GM19372 (cell line): ENCODE measurements around the gene SPSB1.

ENCODE experiments used
- ATAC-seq: cut with Tn5 transposase; IDR thresholded peaks from one replicate; pipeline ENCODE4 v1.9.1; 2021; ENCODE audit warnings: mild to moderate bottlenecking, low read depth, moderate library complexity; ENCODE audit not compliant: unreplicated experiment

Gene SPSB1

DNA sequence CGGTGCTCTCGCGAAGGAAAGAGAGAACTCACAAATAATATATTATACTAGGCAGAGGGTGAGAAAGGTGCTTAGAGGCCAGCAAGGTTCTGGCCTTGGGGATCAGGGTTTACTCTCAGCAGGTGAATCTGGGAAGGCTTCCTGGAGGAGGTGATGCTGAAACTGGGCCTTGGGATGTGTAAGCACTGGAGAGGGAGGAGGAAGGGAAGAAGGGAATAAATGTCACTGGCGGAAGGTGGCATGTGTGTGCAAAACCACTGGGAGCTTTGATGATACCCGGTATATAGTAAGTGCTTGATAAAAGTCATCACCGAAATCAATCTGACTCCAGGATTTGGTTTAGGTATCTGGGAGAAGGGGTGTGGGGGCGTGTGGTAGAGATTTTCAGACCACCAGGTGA lies 24.4 kb downstream of the SPSB1 start:
- ATAC-seq = no peak

DNA sequence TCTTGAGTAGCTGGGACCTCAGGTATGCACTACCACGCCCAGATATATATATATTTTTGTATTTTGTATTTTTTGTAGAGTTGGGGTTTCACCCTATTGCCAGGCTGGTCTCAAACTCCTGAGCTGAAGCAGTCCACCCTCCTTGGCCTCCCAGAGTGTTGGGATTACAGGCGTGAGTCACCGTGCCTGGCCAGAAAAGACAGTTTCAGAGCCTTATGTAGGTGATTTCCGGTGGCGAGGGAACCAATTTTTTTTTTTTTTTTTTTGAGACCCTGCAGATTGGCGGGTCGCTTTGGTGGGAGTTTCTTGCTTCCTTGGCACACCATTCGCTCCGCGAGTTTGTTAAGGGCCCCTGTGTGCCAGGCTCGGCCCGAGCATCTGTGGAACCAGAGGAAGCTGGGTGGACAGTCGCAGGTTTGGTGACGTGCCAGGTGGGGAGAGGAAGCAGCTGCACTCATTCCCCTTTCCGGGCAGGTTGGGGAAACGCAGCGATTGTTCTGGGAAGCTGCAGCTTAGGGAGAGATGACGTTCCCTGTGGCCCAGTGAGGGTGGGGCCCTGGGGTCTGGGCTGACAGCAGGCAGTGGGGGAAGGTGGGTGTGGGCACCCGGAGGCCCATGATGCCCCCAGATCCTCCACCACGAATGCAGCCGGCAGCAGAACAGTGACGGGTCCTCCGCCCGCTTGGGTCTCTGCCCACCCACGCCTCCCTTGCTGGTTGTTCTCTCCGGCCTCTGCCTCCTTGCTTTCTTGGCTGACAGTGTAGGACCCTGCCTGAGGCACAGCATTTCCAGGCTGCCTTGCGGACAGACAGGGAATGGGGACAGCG lies 25.1 kb downstream of the SPSB1 start:
- ATAC-seq = no peak

DNA sequence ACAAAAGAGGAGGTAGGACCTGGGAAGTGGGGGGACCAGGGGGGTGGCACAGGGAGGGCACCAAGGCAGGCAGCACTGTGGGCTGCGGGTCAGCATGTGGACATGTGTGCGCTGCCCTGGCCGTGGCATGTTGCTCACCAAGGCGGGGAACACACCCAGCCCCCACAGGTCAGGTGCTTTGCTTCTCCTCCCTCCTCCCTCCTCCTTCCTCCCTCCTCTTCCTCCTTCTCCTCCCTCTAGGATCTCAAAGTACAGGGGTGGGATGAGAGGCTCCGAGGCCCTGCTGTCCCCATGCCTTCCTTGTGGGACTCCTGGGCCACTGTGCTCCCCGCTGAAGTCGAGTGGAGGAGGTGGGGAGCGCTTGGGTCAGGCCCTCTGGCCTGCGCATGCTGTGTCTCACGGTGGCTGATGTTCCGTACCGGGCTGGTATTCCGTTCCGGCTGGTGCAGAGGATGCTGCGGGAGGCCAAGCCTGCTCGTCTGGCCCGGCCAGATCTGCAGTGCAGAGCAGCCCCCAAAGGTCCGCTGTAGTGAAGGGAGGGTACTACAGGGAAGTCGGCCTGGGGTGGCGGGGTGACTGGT lies 26.6 kb downstream of the SPSB1 start:
- ATAC-seq = no peak

DNA sequence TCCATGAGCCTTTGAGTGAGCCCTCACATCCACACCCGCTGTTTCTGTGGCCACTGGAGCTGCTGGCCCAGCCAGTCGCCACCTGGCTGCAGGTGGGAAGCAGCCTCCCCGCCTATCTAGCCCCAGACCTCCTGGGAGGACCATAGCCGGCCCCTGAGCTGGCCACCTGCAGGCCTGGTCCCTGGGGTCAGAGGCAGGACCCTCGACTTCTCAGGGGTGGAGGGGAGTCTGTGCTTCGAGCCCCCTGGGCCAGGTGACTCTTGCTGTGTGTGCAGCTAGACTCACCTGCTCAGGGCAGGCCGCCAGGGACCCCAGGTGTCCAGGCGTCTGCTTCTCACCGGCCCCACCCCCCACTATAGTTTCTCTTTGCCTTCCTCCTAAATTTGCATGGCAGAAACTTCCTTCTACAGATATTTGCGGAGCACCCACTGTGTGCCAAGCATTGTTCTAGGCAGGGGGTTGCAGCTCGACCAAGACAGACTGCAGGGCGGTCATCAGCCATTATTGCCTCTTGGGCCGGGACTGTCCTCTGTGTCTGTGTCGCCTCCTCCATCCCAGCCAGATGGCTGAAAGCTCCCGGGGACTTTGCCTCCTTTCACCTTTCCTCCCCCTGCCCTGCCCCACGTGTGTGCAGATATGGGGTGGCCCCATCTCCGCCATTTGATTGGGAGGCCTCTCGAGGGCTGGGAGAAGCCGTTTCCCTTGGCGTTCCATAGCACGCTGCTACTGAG lies 27.3 kb downstream of the SPSB1 start:
- no peak for ATAC-seq

DNA sequence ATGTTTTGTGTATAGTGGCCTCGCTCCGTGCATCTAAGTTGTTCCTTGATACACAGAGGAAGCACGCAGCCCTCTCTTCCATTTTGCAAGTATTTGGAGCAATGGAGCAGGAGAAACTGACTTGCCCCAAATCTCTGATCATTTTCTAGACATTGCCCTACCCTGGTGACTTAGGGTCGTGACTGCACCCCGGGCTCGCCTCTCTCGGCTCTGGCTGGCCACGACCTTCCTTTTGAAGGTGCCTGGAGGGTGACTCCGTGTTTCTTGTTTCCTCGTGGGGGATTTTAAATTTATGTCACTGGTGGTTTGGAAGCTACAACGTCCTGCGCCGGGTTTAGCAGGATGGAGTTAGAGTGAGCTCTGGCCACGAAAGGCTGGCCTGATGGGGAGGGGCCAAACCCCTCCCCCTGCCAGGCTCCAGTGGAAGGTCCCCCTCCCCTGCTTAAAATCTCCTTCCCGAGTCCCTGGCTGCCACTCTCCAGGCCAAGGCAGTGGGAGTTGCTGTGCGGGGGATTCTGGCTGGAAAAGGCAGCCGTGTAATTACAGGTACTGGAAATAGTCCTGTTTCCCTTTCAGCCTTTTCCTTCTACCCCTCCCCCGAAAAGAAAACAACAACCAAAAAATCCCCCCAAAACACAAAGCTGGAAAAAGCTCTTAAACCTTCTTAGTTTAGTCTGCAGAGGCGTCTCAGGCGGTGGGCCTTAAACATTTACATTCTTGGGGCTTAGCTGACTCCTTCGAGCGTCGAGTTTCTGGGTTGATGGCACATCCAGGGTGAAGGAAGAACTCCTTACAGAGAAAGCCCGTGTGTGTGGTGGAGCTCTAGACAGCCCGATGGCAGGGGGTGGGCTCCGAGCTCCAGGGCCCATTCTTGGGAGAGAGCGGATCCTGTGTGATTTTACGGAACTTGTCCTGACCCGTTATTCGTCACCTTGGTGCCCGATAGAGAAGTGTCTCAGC lies 28.1 kb downstream of the SPSB1 start:
- ATAC-seq = no peak

DNA sequence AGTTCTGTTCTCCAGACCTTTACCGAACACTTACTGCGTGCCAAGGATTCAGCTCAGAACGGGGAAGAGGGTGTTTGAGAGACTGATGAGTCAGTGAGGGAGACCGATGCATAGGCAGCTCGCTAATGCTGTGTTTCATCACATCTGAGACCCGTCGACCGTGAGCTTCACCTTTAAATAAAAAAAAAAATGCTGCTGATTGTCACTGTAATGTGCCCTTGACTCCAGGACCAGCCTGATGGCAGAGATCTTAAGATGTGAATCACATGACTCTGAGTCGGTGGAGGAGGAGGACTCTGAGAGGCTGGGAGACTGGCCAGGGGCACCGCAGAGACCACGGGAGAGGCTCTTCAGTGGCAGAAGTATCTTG lies 28.8 kb downstream of the SPSB1 start:
- ATAC-seq = no peak

DNA sequence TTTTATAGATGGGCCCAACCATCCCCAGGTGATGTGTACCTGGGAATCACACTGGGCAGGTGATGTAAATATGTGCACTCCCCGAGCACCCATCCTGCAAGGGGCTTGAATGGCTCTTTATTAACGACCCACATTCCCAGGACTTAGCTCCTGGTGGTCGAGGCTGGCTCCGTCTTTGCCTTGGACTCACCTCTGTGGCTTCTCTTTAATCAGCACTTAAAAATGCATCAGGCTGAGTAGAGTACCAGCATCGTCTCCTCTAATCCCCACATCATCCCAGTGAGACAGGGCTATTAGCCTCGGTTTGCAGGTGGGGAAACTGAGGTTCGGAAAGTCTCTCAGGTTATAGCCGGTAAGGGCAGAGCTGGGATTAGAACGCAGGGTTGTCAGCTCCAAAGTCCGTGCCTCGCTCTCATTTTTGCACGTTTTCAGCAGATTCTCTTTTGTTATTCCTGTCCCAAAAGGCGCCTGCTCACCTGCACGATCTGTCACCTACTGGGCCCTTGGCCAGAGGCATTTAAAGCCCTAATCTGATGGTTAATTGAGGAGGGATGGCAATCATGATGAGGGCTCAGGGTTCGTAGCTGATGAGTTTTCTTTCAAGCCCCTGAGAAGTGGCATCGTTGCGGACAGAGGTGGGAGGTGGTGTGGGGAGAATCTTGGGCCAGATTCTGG lies 29.4 kb downstream of the SPSB1 start:
- ATAC-seq = no peak

GRCh38 chr1:9322661-9323244 lies 30.1 kb downstream of the SPSB1 start:
- ATAC-seq = no peak

- no peak for ATAC-seq
Measured at GRCh38 chr1:9324246-9325096, 31.8 kb downstream of the SPSB1 start.

DNA sequence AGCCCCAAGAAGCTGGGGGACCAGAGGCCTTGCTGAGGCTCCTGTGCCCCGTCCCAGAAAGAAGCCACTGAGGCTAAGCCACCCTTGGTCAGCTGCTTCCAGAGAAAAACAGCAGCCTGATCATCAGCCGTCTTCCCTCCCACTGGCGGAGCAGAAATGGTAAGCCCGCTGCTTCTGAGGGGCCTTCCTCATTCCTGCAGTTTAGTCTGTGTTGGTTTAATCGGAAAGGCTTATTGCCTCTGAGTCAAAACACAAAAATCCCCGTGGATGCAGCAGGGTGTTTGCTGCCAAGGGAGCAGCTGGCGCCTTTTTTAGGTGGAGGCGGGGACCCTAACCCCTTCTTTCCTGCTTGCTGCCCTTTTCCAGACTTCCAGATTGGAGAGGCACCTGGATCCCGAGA lies 33.9 kb downstream of the SPSB1 start:
- no peak for ATAC-seq

GRCh38 chr1:9328201-9328600 lies 35.5 kb downstream of the SPSB1 start:
- no peak for ATAC-seq

DNA sequence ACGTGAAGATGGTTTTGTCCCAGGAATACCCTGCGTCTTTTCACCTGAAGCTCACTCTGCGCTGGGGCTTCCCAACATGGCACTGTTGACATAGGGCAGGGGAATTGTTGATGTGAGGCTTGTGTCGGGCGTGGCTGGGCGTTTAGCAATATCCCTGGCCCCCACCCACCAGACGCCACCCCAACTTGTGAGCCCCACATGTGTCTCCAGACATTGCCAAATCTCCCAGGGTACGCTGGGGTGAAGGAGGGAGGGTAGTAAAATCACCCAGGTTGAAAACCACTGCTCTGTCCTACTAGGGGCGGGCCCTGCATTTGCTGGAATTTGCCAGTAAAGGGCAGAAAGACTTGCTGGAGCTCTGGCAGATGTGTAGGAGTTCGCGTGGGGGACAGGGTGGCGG lies 36.0 kb downstream of the SPSB1 start:
- no peak for ATAC-seq

DNA sequence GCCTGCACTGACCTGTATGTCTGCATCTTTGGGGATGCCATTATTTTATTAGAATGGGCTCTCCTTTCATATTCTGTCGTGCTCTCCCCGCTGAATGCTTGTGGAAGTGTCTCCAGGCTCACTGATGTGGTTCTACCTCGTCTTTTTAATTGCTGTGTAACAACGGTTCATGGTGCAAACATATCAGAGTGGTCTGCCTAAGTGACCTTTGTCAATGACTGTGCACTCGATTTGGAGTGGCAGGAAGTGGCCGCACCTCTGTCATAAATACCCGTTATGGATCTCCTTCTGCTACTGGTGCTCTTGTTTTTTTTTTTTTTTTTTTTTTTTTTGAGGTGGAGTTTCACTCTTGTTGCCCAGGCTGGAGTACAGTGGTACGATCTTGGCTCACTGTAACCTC lies 38.3 kb downstream of the SPSB1 start:
- ATAC-seq = no peak

DNA sequence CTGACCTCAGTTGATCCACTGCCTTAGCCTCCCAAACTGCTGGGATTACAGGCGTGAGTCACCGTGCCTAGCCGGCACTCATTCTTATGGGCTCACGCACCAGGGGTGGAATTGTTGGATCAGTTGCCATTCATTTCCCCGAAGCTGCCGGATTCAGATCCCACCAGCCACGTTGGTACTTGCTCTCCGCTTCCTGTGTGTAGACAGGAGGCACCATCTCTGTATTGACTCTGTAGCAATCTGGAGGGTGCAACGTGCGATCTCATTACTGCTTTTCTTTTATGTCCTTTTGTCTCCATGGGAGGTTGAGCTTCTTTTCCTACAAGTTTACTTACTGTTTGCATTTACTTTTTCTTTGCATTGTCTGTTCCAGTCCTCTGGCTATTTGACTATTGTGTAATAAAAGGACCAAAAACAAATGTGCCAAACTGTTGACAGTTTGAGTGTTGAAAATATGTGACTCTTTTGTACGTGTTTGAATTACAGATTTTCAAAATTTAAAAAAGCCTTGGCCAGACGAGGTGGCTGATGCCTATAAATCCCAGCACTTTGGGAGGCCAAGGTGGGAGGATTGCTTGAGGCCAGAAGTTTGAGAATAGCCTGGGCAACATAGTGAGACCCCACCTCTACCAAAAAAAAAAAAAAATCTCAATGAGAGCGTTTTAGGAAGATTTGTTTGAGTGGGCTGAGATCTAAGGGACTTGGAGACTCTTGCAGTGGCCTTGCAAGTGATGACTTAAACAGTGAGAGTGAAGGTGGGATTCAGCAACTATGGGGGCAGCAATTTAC lies 39.1 kb downstream of the SPSB1 start:
- no peak for ATAC-seq

DNA sequence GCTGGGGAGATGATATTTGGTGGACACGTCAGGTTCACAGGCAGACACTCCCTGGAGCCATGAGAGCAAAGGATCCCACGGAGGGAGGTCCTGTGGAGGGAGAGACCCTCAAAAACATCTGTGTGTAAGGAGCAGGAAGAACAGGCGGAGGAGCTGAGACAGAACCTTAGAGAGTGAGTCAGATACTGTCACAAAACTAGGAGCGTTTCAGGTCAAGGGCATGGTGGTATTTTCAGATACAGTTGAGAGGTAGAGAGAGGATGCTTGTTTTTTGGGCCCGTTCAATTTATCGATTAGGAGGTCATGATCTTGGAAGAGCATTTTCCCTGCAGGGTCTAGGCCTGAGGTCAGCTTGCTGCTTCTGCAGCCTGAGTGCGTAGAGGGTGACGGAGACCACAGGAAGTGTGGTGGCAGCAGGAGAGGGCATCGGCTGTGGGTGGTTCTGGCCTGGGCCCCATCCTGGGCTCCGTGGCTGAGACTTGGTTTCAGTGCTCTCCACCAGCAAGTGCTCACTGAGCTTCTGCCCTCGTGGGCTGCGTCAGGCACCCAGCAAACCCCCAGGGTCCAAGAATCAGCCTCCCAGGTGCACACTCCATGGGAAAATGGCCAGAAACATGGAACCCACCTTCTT lies 39.9 kb downstream of the SPSB1 start:
- ATAC-seq = no peak

GRCh38 chr1:9338397-9339246 lies 45.9 kb downstream of the SPSB1 start:
- no peak for ATAC-seq
